ENCODE results near the gene ZC3H4.

Gene ZC3H4

DNA sequence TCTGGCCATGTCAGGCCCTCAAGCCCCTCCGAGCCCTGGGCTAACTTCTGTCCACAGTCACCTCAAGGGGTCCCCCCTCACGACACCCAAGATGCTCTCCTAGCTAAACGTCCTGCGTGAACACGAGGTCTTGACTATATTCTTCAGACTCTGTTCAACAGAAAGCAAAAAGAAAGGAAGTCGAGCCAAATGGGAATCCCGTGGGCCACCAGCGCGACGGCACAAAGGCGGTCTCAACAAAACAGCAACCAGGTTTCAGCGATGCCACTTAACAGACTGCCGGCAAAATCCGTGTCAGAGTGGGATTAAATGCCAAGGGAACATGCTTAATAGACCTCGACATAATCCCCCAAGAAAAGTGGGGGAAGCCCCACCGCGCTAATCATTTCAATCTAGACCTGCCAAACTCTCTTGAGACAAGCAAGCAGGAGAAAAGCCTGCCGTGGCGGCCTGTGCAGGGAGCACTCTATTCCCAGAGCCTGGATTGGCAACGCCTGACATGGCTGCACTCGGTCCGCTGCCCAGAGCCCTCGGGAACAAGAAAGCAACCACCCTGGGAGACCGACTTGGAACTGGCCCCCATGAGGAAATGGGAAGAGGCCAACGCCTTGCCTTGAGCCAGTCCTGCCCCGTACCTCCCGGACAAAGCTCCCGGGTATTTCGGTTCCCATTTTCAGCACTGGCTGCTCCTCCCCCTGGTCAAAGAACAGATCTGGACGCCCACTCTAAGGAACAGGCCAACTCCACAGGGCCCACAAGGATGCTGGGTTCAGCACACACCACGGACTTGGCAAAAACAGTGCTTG lies 16.0 kb downstream of the ZC3H4 start:
- H3K9me2 ChIP-seq (ENCODE audit: low read depth, low read length) = no peaks in the 10 kb centered on the region
- H3K4me1 ChIP-seq (ENCODE audit: insufficient read depth, low read length, severe bottlenecking) = peaks cover 30% of the 10 kb centered on the region
- H3K36me3 ChIP-seq (ENCODE audit: insufficient read depth, low read length) = peaks cover 64% of the 10 kb centered on the region
- no peak overlapping the region for H3K27ac ChIP-seq (ENCODE audit: low read depth, low read length, poor library complexity, severe bottlenecking)
- H3F3A ChIP-seq (ENCODE audit: insufficient read depth, low read length) = no peaks in the 10 kb centered on the region
- TF ChIP-seq CTCF (IDR thresholded peaks at IDR 0.05; ENCODE audit: low read length) (no peak), EZH2 (IDR thresholded peaks at IDR 0.05; ENCODE audit: borderline replicate concordance, low read length) (no peak)
- no peaks in the 10 kb centered on the region for H3K27me3 ChIP-seq (ENCODE audit: insufficient read depth, low read length)
- no peak overlapping the region for H3K4me2 ChIP-seq (ENCODE audit: low read length)
- no peak overlapping the region for H2AFZ ChIP-seq (ENCODE audit: low read length)
- no peak overlapping the region for H3K4me3 ChIP-seq (ENCODE audit: low read depth, low read length, poor library complexity, severe bottlenecking)
- no peaks in the 10 kb centered on the region for H3K9me3 ChIP-seq (ENCODE audit: low read length)
- peaks cover 77% of the 10 kb centered on the region for H3K79me2 ChIP-seq (ENCODE audit: insufficient read depth, low read length)
- no peak overlapping the region for H3K9ac ChIP-seq (ENCODE audit: low read length)
- 0 out of 2 replicates have a peak, but pooled peaks cover 3% of the 10 kb centered on the region for H4K20me1 ChIP-seq (ENCODE audit: insufficient read depth, low read length)

GRCh38 chr19:47096721-47097120 lies 16.9 kb downstream of the ZC3H4 start:
- Histone ChIP-seq H3K27me3 (ENCODE audit: insufficient read depth, low read length) (no peaks in the 10 kb centered on the region), H3K79me2 (ENCODE audit: insufficient read depth, low read length) (peaks cover 68% of the 10 kb centered on the region), H3K9ac (ENCODE audit: low read length) (no peak overlapping the region), H3K36me3 (ENCODE audit: insufficient read depth, low read length) (peaks cover 64% of the 10 kb centered on the region), H3K9me2 (ENCODE audit: low read depth, low read length) (no peaks in the 10 kb centered on the region), H3F3A (ENCODE audit: insufficient read depth, low read length) (no peaks in the 10 kb centered on the region), H3K4me3 (ENCODE audit: low read depth, low read length, poor library complexity, severe bottlenecking) (no peak overlapping the region), H4K20me1 (ENCODE audit: insufficient read depth, low read length) (0 out of 2 replicates have a peak, but pooled peaks cover 3% of the 10 kb centered on the region), H3K4me2 (ENCODE audit: low read length) (no peak overlapping the region), H3K9me3 (ENCODE audit: low read length) (no peaks in the 10 kb centered on the region), H3K27ac (ENCODE audit: low read depth, low read length, poor library complexity, severe bottlenecking) (no peak overlapping the region), H3K4me1 (ENCODE audit: insufficient read depth, low read length, severe bottlenecking) (peaks cover 30% of the 10 kb centered on the region), H2AFZ (ENCODE audit: low read length) (no peak overlapping the region)
- TF ChIP-seq CTCF (IDR thresholded peaks at IDR 0.05; ENCODE audit: low read length) = no peak
- TF ChIP-seq EZH2 (IDR thresholded peaks at IDR 0.05; ENCODE audit: borderline replicate concordance, low read length) = no peak

DNA sequence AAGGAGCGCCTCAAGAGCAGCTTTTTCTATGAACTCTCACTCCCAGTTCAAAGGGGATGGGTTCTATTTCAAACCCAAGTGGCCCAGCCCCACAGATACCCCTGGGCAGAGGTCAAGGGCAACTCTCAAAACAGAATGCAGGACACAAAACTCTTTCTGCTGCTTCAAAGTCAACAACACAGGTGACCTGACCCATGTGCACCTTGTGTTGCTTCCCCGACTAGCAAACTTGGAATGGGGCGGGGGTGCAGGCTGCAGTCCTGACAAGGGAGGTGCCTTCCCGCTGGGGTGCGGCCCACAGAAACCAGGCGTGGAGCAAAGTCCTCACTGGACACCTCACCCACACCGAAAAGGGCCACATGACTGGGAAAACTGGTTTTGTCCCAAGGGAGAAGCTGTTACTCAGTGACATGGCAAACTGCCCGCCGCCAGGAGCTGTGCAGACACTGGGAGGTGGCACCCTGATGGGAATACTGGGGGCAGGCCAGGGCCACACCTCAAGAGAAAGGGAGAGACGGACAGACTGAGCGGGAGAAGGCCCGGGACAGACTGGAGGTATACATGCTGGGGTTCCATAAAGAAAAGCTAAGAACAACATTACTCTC lies 17.4 kb downstream of the ZC3H4 start:
- H4K20me1 ChIP-seq (ENCODE audit: insufficient read depth, low read length) = 0 out of 2 replicates have a peak, but pooled peaks cover 3% of the 10 kb centered on the region
- H3K9me3 ChIP-seq (ENCODE audit: low read length) = no peaks in the 10 kb centered on the region
- H3K27me3 ChIP-seq (ENCODE audit: insufficient read depth, low read length) = no peaks in the 10 kb centered on the region
- no peak overlapping the region for H3K4me3 ChIP-seq (ENCODE audit: low read depth, low read length, poor library complexity, severe bottlenecking)
- peaks cover 30% of the 10 kb centered on the region for H3K4me1 ChIP-seq (ENCODE audit: insufficient read depth, low read length, severe bottlenecking)
- H3F3A ChIP-seq (ENCODE audit: insufficient read depth, low read length) = no peaks in the 10 kb centered on the region
- H3K36me3 ChIP-seq (ENCODE audit: insufficient read depth, low read length) = peaks cover 67% of the 10 kb centered on the region
- peaks cover 64% of the 10 kb centered on the region for H3K79me2 ChIP-seq (ENCODE audit: insufficient read depth, low read length)
- no peak overlapping the region for H3K4me2 ChIP-seq (ENCODE audit: low read length)
- no peak overlapping the region for H3K9ac ChIP-seq (ENCODE audit: low read length)
- H3K27ac ChIP-seq (ENCODE audit: low read depth, low read length, poor library complexity, severe bottlenecking) = no peak overlapping the region
- no peak overlapping the region for H2AFZ ChIP-seq (ENCODE audit: low read length)
- no peaks in the 10 kb centered on the region for H3K9me2 ChIP-seq (ENCODE audit: low read depth, low read length)
- TF ChIP-seq EZH2 (IDR thresholded peaks at IDR 0.05; ENCODE audit: borderline replicate concordance, low read length) = no peak
- no peak for TF ChIP-seq CTCF (IDR thresholded peaks at IDR 0.05; ENCODE audit: low read length)
